NCI-H2196 treated with DMSO at 0.1 percent for 48 hours (cell line): ENCODE data around the gene EEIG1.

Experiments used
- DNase-seq: peaks from one replicate; lab custom pipeline; 2025; ENCODE audit not compliant: unreplicated experiment; lab: John Stamatoyannopoulos, UW

EEIG1 gene

DNA sequence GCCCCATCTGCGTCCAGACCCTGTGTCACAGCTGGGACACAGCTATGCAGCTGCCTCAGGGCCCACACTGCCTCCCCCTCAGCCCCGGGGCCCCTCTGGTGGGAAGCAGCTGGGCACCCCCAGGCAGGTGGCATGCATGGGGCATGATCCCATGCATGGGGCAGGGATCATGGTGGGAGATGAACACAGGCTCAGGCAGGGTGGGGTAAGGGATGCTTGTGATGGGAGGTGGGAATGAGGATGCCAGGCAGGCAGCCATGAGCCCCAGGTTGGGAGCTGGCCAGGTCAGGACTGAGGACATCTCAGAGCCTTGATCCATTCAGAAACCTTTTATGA is 19.7 kb downstream of the EEIG1 start:
- DNase-seq, result no peak

DNA sequence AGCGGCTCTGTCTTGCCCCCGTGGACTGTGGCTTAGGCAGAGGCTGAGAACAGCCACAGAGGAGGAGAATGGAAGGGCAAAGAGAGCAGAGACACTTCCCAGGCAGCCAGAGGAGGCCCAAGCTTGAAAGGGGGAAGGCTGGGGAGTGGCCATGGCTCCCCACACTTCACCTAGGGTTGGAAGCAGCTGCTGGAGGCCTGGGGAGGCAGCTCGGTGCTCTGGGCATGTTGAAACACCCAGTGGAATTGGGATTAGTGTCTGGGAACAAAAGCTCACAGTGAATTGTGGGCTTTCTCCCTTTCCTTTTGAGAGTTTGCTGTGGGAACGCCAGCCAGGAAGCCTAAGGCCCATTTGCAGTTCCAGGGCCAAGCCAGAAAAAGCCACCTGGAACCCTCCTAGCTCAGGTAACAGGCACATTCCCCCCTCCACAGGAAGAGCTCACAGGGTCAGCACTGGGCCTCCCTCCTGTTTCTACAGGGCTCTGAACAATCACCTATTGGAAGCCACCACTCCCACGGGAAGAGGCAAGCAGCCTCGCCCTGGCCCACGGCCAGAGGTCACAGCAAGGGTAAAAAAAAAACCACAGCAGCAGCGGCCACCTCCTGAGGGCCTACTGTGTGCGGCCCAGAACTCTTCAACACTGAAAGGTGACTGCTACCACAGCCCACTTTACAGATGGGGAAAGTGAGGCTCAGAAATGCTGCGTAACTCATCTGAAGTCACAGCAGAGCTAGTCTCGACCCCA is 20.2 kb downstream of the EEIG1 start:
- no peak for DNase-seq

DNA sequence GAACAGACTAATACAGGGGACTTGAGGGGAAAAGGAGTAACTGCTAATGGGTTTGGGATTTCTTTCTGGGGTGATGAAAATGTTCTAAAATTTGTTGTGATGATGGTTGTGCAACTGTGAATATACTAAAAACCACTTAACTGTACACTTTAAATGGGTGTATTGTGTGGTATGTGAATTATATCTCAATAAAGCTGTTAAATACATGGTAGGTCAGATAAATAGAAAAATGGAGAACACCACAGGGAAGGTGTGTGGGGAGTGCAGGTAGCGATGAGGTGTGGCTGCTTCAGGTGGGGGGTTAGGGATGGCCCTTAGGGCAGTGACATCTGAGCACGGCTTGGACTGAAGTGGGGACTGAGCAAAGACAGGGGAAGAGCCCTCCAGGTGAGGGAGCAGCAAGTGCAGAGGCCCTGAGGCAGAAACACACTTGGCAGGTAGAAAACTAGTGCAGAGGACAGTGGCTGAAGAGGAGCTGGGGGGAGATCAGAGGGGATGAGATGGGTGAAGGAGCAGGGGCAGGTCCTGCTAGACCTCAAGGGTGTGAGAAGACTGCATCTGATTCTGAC is 20.9 kb downstream of the EEIG1 start:
- no peak for DNase-seq

DNA sequence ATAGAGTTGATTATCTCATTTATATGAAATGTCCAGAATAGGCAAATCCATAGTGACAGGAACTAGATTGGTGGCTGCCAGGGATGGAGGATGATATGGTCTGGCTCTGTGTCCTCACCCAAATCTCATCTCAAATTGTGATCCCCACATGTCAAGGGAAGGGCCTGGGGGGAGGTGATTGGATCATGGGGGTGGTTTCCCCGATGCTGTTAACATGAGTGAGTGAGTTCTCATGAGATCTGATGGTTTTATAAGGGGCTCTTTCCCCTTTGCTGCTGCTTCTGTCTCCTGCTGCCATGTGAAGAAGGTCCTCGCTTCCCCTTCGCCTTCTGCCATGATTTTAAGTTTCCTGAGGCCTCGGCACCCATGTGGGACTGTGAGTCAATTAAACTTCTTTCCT is 21.4 kb downstream of the EEIG1 start:
- DNase-seq, result no peak

DNA sequence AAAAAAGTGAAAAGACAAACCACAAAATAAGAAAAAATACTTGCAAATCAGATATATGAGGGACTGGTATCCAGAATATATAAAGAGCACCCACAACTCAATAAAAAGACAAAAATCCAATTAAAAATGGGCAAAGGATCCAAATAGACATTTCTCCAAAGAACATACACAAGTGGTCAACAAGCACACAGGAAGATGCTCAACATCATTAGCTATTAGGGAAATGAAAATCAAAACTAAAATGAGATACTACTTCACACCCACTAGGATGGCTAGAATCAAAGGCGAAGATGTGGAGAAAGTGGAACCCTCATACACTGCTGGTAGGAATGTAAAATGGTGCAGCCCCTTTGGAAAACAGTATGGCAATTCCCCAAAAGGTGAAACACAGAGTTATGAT is 22.1 kb downstream of the EEIG1 start:
- DNase-seq, result no peak

DNA sequence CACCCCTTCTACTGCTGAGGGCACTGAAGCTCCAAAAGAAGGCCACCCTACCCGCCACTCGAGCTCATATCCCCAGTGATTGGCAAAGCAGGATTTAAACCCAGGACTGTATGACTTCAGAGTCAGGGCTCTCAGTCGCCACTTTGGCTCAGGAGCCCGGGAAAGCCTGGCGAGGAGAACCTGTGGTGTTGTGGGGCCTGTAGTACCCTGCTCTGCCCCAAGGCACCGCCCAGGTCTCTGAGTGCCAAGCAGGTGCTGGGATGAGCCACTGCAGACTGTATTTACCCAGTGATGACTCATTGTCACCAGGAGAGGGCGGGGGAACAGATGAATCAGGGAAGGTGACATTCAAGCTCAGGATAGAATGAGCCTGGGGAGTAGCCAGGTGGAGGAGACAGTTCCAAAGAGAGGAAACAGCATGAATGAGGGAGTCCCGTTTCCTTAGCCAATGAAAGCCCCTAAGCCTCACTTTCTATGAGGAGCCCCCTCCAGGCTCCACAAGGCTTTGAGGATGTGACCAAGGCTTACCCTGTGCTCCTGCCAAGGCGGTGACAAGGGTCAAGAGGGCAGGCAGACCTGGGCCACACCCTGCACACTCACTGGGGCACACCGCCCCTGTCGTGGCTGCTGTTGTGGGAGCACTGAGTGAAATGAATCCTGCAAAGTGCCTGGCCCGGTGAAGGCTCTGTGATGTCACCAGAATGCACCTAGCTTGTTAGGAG is 25.3 kb downstream of the EEIG1 start:
- DNase-seq, result peak; percentile 97

DNA sequence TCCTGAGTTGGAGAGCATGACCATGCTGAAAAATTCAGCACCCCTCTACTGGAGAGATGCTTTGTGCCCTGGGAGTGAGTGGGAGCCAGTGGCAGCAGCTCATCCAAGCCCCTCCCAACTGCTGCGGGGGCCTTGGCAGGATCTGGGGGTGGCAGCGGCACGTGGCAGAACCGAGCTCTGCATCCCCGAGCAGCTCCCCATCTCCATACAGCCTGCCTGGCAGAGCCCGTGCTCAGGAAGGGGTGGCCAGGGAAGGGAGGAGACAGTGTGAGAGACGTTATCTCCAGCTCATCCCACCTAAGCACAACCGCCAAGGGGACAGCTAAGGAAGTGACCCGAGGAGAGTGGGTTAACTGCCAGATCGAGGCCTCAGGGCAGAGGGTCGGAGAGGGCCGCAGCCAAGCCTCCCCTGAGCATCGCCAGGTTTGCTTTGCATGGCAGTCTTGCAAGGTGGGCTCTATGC is 25.9 kb downstream of the EEIG1 start:
- no peak for DNase-seq

DNA sequence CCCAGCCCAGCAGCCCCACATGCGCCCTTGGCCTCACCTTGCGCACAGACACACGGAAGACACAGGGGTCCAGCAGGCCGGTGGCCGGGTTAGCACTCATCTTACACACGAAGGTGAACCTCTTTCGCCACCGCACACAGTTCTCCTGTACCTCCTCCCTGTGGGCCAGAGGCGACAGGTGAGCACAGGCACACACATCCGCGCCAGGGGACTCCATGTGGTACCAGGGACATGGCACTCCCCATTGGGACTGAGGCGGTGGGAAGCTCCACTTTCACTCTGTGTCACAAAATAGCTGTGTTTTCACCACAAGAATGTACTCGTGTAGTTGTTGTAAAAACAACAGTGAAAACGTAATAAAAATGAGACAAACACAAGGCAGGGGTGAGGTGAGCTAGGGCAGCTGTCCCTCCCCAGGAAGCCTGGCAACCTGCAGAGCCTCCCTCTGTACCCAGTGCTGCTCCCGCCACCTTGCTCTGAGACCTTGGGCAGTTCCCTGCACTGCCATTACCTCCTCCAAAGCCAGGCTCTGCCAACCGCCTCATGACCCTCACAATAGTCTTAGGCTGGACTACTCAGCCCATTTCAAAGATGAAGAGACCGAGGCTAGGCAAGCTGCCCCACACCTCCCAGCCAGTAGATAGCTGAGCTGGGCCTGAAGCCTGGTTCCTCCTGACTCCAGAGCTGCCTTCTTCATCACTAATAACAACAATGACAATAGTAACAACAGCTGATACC is 26.9 kb downstream of the EEIG1 start:
- no peak for DNase-seq

DNA sequence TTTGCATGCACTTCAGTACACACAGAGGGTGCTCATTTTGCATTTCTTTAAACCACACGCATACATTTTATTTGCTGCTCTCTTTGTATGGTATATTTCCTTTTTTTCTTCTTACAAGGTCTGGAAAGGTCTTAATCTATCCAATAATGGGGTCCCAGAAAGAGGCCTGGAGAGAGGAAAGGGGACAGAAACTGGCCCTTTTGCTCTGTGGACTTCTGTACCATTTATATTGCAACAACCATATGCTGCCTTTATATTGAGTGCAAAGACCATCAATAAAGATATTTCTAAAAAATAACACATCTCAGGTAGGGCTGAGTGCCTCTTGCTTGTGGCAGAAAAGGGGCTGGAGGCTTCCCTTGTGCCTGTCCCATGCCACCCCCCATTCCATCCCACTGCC is 27.6 kb downstream of the EEIG1 start:
- no peak for DNase-seq

DNA sequence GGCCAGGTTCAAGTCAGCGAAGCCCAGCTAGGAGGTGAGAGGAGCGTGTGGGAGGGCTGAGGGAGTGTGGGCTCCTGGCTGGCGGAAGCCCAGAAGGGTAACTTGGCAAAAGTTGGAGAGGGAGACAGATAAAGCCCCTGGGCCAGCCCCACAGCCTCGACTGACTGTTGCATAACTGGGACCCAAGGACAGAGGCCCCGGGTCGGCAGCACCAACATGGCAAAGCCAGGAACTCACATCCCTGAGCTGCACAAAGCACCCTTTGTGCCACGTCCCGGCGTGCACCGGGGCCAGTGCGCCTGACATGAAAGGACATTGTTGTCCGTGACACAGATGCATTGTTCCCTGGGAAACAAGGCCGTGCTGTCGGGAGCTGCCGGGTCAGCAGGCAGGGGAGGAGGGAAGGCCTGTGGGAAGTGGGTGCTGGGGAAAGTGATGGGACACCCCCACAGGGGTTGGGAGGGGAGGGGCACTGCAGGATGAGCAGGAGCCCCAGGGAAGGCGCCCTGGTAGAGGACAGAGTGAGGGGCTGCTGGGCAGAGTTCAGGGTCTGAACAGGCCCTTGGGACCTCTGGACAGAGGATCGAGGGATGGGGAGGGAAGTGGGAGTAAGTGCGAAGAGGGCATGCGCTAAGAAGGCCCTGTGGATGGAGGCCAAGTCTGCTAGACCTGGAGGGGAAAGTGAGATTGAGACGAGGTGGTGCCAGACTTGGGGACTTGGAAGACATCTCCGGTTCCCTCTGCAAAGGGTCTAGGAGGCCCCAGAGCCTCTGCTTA is 30.1 kb downstream of the EEIG1 start:
- DNase-seq, result no peak

DNA sequence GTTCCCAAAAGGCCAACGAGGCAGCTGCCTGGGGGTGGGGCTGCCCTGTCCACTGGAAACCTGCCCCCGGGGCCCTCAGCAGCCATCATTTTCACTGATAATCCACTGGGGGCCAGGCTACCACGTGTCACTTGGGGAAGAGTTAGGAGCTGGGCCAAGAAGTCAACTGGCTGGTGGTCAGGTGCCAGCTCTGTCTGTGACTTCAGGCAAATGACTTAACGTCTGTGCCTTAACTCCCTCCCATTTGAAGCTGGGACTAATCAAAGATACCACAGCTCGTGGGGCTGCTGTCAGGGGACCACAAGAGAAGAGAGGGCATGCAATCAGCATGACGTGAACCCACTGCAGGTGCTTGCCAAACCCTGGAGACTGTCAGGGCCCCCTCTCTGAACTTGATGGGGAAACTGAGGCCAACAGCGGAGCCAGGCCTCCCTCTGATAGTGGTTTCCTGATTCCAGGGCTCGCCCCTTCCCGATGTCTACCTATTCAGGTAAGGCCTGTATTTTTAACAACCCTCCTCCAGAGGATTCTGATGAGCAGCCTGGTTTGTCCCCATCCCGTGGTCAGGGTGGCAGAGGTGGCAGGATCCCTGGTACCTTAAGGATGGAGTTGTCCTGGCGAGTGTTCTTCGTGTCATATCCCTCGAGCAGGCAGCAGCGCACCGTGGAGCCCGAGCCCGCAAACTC is 30.8 kb downstream of the EEIG1 start:
- no peak for DNase-seq

DNA sequence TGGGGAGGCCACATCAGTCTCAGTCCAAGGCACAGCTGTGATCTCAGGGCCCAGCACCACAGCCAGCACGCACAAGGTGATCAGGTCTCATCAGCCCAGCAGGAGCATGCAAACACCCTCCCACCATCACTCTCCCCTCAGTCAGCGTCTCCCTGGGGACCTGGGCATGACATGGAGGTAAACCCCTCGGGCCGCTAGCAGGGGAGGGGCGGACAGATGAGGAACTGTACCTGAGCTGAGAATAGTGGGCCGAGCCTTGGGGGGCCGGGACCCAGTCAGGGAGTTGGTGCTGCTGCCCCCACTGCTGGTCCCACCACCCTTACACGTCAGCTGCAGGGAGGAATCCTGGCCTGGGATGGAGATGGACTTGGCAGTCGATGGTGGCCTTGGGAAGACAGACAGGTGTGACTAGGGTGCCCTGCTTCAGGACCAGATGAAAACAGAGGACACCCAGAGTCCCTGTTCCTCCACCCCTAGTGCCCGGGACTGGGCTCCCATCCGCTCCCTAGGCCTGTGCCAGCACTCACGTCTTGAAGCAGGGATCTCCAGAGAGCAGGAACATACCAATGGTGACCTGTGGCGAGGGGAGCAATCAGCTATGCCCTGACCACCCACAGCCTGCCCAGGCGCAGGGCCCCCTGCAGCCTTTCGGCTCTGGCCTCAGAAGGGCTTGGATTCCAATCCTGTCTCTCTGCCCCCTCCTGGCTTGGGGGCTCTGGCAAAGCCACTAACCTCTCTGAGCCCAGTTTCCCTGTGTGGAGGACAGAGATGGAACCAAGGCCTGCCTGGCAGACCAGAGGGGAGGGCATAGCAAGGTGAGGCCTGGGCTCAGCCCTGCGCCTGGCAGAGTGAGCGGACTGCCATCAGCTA is 32.7 kb downstream of the EEIG1 start:
- no peak for DNase-seq

DNA sequence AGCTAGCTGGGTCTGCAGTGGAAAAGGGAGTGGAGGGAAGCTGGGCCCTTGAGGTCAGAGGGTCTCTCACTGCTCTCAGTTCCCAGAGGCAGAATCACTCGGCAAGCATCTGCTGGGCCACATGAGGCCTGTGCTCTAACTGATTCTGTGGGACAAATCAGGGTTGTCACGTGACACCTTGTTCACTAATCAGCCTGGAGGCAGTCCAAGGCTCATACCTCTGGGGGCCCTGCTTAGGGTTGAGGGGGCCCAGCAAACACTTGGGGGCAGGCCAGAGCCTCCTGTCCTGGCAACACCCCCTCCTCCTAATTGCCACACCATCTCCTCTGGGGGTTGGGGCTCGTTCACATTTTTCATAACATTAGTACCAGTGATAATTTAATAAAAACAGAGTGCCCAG is 34.1 kb downstream of the EEIG1 start:
- DNase-seq, result no peak

DNA sequence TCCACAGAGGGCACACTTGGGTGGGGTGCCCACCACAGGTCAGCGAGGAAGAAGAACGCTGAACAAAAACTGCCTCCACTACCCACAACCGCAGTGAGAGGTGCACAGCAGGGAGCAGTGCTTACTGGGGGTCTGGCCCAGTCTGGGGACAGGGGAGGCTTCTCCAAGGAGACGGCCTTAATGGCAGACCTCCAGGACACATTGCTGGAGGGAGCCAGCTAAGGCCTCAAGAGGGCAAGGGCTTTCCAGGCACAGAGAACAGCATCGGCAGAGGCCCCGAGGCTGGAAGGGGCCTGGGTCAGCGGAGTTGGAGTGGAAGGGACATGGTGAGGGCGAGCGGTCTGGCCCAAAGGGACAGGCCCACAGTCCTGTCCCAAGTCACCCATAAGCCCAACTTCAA is 34.8 kb downstream of the EEIG1 start:
- no peak for DNase-seq

DNA sequence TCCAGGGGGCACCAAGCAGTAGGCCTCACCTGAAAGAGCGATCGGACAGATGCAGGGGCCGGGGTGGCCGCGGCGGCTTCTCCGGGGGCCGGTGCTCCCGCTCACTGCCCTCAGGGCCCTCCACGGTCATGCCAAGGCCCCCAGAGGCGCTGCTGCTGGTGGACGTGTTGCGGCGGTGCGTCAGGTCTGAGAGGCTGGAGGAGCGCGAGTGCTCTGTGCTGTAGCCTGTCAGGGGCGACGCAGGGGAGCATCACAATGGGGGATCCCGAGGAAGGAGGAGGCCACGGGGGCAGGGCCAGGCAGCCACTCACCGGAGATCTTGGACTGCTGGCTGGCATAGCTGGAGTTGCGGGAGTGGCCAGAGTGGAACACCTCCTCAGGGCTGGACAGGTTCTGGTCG is 35.5 kb downstream of the EEIG1 start:
- no peak for DNase-seq

DNA sequence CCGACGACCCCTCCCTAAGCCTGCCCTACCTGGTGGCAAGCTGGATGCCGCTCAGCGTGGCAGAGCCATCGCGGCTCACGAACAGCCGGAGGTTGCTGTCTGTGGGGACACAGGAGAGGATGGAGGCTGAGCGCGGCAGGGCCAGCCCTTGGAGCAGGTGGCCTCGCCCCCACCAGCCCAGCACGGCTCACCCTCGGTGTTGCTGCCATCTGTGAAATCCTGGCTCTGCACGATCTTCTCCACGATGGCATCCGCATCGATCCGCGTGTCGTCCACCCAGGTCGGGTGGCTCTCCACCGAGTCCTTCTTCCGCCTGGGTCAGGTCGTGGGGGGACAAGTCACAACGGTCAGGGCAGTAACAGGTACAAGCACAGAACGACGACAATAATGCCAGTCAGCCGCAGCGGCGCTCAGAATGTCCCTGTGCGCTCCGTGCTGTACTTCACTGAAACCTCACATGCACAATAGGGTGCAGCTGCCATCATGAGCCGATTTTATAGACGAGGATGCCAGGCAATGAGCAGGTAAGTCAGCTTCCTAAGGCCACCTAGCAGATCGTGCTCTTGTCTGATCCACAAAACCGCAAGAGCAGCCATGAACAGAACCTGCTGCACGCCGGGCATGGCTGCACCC is 36.1 kb downstream of the EEIG1 start:
- DNase-seq, result no peak

DNA sequence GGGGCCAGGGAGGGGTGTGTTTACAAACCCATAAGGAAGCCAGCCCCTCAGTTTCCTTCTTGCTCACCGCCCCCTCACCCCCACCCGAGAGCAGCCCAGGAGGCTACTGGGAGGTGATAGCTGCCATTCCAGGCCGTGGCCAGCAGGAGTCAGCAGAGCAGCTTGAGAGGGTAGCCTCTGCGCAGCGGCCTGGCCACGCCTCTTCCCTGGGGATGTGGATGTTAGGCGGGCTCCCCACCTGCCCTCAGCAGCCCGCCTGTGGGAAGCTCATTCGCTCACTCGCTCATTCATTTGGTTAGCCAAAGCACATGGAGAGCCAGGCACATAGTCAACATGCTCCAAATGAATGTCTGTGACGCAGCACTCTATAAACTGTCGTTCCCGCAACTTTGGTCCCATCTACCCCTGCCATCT is 37.1 kb downstream of the EEIG1 start:
- DNase-seq, result peak; percentile 64

DNA sequence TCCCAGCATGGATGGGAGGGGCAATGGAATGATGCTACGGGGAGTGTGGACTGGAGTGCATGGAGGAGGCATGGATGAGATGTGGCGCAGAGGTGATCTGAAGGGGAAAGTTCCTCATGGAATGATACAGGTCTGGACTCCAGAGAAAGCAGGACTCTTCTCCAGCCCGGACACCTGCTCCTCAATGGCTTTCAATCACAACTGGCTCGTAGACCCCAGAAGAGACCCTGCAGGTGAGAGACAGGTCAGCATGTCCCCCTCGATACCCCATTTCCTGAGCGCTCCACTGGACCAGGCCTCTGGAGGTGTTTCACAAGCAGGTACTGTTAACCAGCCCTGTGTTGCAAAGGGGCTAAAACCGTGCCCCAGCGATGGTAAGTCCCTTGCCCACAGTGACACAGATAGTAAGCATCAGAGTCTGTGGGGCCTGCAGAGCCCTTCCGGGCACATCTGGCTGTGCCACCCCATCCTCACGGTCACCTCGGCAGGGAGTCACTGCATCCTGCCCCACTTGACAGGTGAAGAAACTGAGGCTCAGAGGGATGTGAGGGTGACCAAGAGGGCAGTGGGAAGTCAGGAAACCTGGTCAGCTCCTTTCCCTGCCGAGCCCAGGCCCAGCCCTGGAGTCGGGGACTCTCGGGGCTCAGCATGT is 37.7 kb downstream of the EEIG1 start:
- no peak for DNase-seq
